Neuronal stem cell (in vitro differentiated cells): ENCODE data around the gene TPPP3.
A peak's percentile ranks its signal among the peaks of the same experiment; 100 is the strongest.

ENCODE experiments used
- DNase-seq: peaks from one replicate; pipeline ENCODE4 v3.0.0-alpha.2; 2013; ENCODE audit warnings: low spot score
- H2AFZ ChIP-seq: one replicate; pipeline ENCODE4 v1.6.1; 2013; ENCODE audit warnings: mild to moderate bottlenecking, low read length, inconsistent platforms
- H2AK5ac ChIP-seq: 2 replicates; pipeline ENCODE4 v1.6.1; 2013; ENCODE audit warnings: low read depth, mild to moderate bottlenecking, inconsistent platforms, low read length, moderate library complexity, mixed read lengths
- H2BK120ac ChIP-seq: 2 replicates; pipeline ENCODE4 v1.6.1; 2013; ENCODE audit warnings: low read depth, mild to moderate bottlenecking, inconsistent platforms, low read length, moderate library complexity, mixed read lengths
- H2BK12ac ChIP-seq: one replicate; pipeline ENCODE4 v1.6.1; 2013; ENCODE audit warnings: low read length, inconsistent platforms
- H2BK15ac ChIP-seq: 2 replicates; pipeline ENCODE4 v1.6.1; 2013; ENCODE audit warnings: mild to moderate bottlenecking, low read length, inconsistent platforms, mixed read lengths
- H2BK5ac ChIP-seq: one replicate; pipeline ENCODE4 v1.6.1; 2013; ENCODE audit warnings: inconsistent platforms, mild to moderate bottlenecking, low read length, moderate library complexity
- H3K14ac ChIP-seq: one replicate; pipeline ENCODE4 v1.6.1; 2013; ENCODE audit warnings: low read length, inconsistent platforms
- H3K18ac ChIP-seq: 2 replicates; pipeline ENCODE4 v1.6.1; 2013; ENCODE audit warnings: low read length, inconsistent platforms
- H3K23ac ChIP-seq: 2 replicates; pipeline ENCODE4 v1.6.1; 2013; ENCODE audit warnings: low read depth, mild to moderate bottlenecking, mixed read lengths, low read length, inconsistent platforms; ENCODE audit not compliant: poor library complexity
- H3K27ac ChIP-seq: replicated peaks from 3 replicates; pipeline ENCODE4 v1.5.1; 2013; ENCODE audit warnings: low read length, inconsistent platforms
- H3K27me3 ChIP-seq, 3 experiments: 2 replicates each; pipeline ENCODE4 v1.6.1; 2013; ENCODE audit warnings: low read length in 3 of 3, mild to moderate bottlenecking in 2 of 3, inconsistent platforms in 1 of 3, low read depth in 1 of 3, mixed read lengths in 1 of 3, moderate library complexity in 1 of 3; ENCODE audit not compliant: control insufficient read depth in 3 of 3, insufficient read depth in 3 of 3
- H3K36me3 ChIP-seq, 2 donors: replicated peaks in 1 of 2; 2 replicates each; pipeline ENCODE4 v1.6.1; 2013; ENCODE audit warnings: low read length in 2 of 2; ENCODE audit not compliant: control insufficient read depth in 2 of 2, insufficient read depth in 2 of 2
- H3K4ac ChIP-seq: 2 replicates; pipeline ENCODE4 v1.6.1; 2013; ENCODE audit warnings: inconsistent platforms, mild to moderate bottlenecking, low read length, moderate library complexity
- H3K4me1 ChIP-seq, 2 donors: 1 replicate in 1 of 2; 2 replicates in 1 of 2; pipeline ENCODE4 v1.6.1; 2013; ENCODE audit warnings: low read length in 2 of 2, low read depth in 1 of 2; ENCODE audit not compliant: control insufficient read depth in 2 of 2, insufficient read depth in 1 of 2
- H3K4me2 ChIP-seq: one replicate; pipeline ENCODE4 v1.6.1; 2013; ENCODE audit warnings: mild to moderate bottlenecking, low read length, inconsistent platforms; ENCODE audit not compliant: insufficient read depth, poor library complexity, severe bottlenecking
- H3K4me3 ChIP-seq, 2 donors: 2 replicates each; pipeline ENCODE4 v1.5.1; 2013; ENCODE audit warnings: low read length in 2 of 2, mild to moderate bottlenecking in 2 of 2, inconsistent platforms in 1 of 2, moderate library complexity in 1 of 2
- H3K79me1 ChIP-seq: one replicate; pipeline ENCODE4 v1.6.1; 2013; ENCODE audit warnings: low read depth, mild to moderate bottlenecking, inconsistent platforms, low read length, moderate library complexity
- H3K9ac ChIP-seq: one replicate; pipeline ENCODE4 v1.6.1; 2013; ENCODE audit warnings: mild to moderate bottlenecking, low read depth, low read length, inconsistent platforms; ENCODE audit not compliant: poor library complexity
- H3K9me3 ChIP-seq, 2 donors: replicated peaks in 1 of 2; 2 replicates each; pipeline versions ENCODE3 to v1.6.1; 2013; ENCODE audit warnings: low read length in 2 of 2, mild to moderate bottlenecking in 2 of 2, inconsistent platforms in 1 of 2, low read depth in 1 of 2, mixed read lengths in 1 of 2, moderate library complexity in 1 of 2; ENCODE audit not compliant: control insufficient read depth in 2 of 2, insufficient read depth in 1 of 2
- H4K8ac ChIP-seq: one replicate; pipeline ENCODE4 v1.6.1; 2013; ENCODE audit warnings: low read depth, mild to moderate bottlenecking, inconsistent platforms, low read length, moderate library complexity
- H4K91ac ChIP-seq: one replicate; pipeline ENCODE4 v1.6.1; 2013; ENCODE audit warnings: low read length, low read depth, mild to moderate bottlenecking, inconsistent platforms; ENCODE audit not compliant: poor library complexity
- WGBS, 2 donors: extraction: QIAGEN DNeasy Blood & Tissue Kit; methylation state at CpG; one replicate each; pipeline ENCODE4 v1.1.7; 2013; ENCODE audit warnings: missing lambda C conversion rate in 2 of 2, mixed read lengths in 1 of 2; ENCODE audit not compliant: insufficient read length in 2 of 2, insufficient replicate concordance in 1 of 2; ENCODE audit errors: extremely low coverage in 2 of 2; 5-methylcytosine and 5-hydroxymethylcytosine counted together

Gene TPPP3

GRCh38 chr16:67392301-67393059 lies 818 bp downstream of the TPPP3 start:
- Histone ChIP-seq H3K9ac (peak overlapping the region; percentile 66), H3K4me3 (peak overlapping the region; percentile 41 to 72), H3K23ac (peak overlapping the region; percentile 34), H3K4ac (peak overlapping the region; percentile 48), H3K4me2 (peak overlapping the region; percentile 75), H2BK12ac (peak overlapping the region; percentile 99), H3K27ac (no peak overlapping the region), H3K36me3 (no peaks in the 10 kb centered on the region), H2AFZ (peak overlapping the region; percentile 91), H3K18ac (peak overlapping the region; percentile 98), H3K14ac (peak overlapping the region; percentile 99), H3K79me1 (peaks cover 7% of the 10 kb centered on the region), H2AK5ac (peak overlapping the region; percentile 97), H3K27me3 (peaks cover 11 to 36% (median 25%) of the 10 kb centered on the region in 3 experiments), H2BK120ac (peak overlapping the region; percentile 96), H4K8ac (peak overlapping the region; percentile 29), H4K91ac (peak overlapping the region; percentile 86), H2BK5ac (peak overlapping the region; percentile 77), H3K9me3 (peaks cover 0 to 2% of the 10 kb centered on the region in 2 donors), H3K4me1 (peaks cover 43 to 54% of the 10 kb centered on the region in 2 donors), H2BK15ac (peak overlapping the region; percentile 99)
- no CpG with 5 or more reads among the region's 18 CpGs for WGBS, 2 donors
- no peak for DNase-seq

DNA sequence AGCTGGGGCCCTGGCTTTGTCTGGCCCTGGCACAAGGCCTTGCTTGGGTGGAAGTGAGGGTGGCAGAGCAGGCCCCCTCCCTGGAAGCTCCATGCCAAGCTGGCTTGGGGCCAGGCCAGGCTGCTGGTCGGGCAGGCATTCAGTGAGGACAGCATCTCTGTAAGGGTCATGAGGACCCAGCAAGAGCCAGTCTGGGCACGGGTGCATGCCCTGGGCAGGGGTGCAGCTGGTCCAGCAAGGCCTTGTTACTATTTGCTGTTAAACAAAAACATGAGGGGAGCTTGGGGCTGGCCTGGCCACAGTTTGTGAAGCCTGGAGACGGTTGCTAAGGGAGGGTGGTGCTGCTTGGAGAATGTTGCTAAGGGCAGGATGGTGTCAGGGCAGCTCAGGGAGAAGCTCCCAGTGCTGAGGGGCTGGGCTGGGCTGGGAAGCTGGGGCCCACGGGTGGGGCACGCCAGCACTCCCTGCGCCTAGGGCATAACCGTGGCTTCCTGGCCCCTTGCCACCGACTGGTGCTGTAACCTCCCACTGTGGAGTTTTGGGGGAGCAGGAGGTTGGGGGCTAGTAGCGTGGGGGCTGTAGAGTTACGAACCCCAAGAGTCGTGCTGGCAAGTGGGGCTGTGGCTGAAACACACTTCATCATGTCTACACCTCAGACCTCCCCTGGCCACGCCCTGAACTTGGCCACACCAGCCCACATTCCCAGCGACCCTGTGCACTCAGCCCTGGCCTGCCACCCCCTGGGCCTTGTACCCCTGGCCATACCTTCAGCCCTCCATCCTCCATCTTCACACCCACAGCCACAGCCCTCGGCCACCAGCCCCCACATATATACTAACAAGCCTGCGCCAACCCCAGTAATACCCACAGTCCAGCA lies 1.6 kb downstream of the TPPP3 start:
- WGBS, 2 donors, result no CpG with 5 or more reads among the region's 15 CpGs
- Histone ChIP-seq H2BK5ac (peak overlapping the region; percentile 77), H3K4me1 (peaks cover 35 to 51% of the 10 kb centered on the region in 2 donors), H4K8ac (no peak overlapping the region), H3K9ac (peak overlapping the region; percentile 51), H2AK5ac (peak overlapping the region; percentile 97), H3K79me1 (peaks cover 7% of the 10 kb centered on the region), H4K91ac (no peak overlapping the region), H2BK15ac (peak overlapping the region; percentile 99), H3K18ac (peak overlapping the region; percentile 98), H3K4me3 (no peak overlapping the region), H3K4ac (peak overlapping the region; percentile 48), H2BK120ac (peak overlapping the region; percentile 69), H3K23ac (peak overlapping the region; percentile 34), H3K4me2 (no peak overlapping the region), H3K14ac (no peak overlapping the region), H3K9me3 (peaks cover 0 to 2% of the 10 kb centered on the region in 2 donors), H3K36me3 (no peaks in the 10 kb centered on the region), H2AFZ (no peak overlapping the region), H3K27ac (no peak overlapping the region), H3K27me3 (peaks cover 11 to 36% (median 30%) of the 10 kb centered on the region in 3 experiments), H2BK12ac (peak overlapping the region; percentile 87)
- no peak for DNase-seq

DNA sequence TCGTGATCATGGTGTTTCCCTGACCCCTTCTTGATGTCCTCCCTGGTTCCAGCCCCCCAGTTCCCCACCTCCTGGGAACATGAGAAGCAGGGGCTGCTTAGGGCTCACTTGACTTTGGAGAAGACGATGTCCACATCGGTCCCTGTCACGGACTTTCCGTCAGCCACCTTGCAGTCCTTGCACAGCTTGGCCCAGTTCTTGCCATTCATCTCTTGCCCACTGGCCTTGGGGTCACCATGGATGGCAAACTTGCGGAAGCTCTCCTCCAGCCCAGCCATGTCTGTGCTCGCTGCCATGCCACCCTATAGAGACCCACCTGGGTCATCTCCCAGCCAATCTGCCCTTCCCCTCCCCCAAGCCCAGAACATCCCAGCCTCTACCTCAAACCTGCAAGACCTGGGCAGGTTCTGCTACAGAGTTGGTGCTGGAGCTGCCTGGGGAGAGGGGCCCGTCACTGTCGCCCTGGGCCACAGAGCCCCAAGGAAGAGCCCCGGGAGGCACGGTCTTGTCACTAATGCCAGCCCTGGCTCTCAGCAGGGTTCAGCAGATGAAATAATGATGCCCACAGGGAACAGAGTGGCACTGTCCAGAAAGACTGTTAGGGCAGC lies 2.4 kb downstream of the TPPP3 start:
- no peak overlapping the region for H2BK120ac ChIP-seq
- no peak overlapping the region for H3K4me2 ChIP-seq
- H2BK15ac ChIP-seq, result peak overlapping the region; percentile 80
- DNase-seq, result no peak
- H3K23ac ChIP-seq, result no peak overlapping the region
- H2BK12ac ChIP-seq, result no peak overlapping the region
- whole genome bisulfite sequencing, 2 donors, result no CpG with 5 or more reads among the region's 11 CpGs
- peaks cover 0 to 2% of the 10 kb centered on the region in 2 donors for H3K9me3 ChIP-seq
- peak overlapping the region; percentile 98 for H3K18ac ChIP-seq
- H3K79me1 ChIP-seq, result peaks cover 7% of the 10 kb centered on the region
- H3K27me3 ChIP-seq, result peaks cover 11 to 36% (median 36%) of the 10 kb centered on the region in 3 experiments
- no peak overlapping the region for H3K14ac ChIP-seq
- no peak overlapping the region for H2AFZ ChIP-seq
- no peak overlapping the region for H3K4ac ChIP-seq
- H3K9ac ChIP-seq, result no peak overlapping the region
- peaks cover 31 to 47% of the 10 kb centered on the region in 2 donors for H3K4me1 ChIP-seq
- H2AK5ac ChIP-seq, result peak overlapping the region; percentile 97
- H3K4me3 ChIP-seq, result no peak overlapping the region
- H4K91ac ChIP-seq, result no peak overlapping the region
- H3K36me3 ChIP-seq, result no peaks in the 10 kb centered on the region
- H3K27ac ChIP-seq, result no peak overlapping the region
- H2BK5ac ChIP-seq, result no peak overlapping the region
- H4K8ac ChIP-seq, result no peak overlapping the region
